Breast epithelium (tissue), 3 donors: ENCODE results near the gene BCORL1.

Experiments used
- CTCF ChIP-seq, 3 donors: fragments of 450-650 bp; IDR thresholded peaks; one replicate each; pipeline ENCODE4 v1.5.1; 2016 to 2017; ENCODE audit warnings: antibody characterized with exemption in 3 of 3, mild to moderate bottlenecking in 3 of 3, moderate library complexity in 3 of 3
- POLR2A ChIP-seq: fragments of 450-650 bp; IDR thresholded peaks from one replicate; pipeline ENCODE4 v1.6.1; 2016; ENCODE audit warnings: antibody characterized with exemption, mild to moderate bottlenecking, moderate library complexity
- POLR2AphosphoS5 ChIP-seq, 3 donors: sonication (generic); formaldehyde crosslinking; IDR thresholded peaks; one replicate each; pipeline ENCODE4 v1.6.1; 2017; ENCODE audit warnings: antibody characterized with exemption in 3 of 3

- no peak for TF ChIP-seq CTCF (IDR thresholded peaks at IDR 0.05)
- no peak for TF ChIP-seq POLR2A
- no peak for TF ChIP-seq POLR2AphosphoS5 (IDR thresholded peaks at IDR 0.05)
These were observed 72.7 kb downstream of the BCORL1 start for GRCh38 chrX:130055103-130055502.
